ENCODE measurements around the gene TMOD2.

- TF ChIP-seq TAF1 (IDR thresholded peaks at IDR 0.05; ENCODE audit: low read depth, low read length) (no peak), CTCF (IDR thresholded peaks at IDR 0.05; ENCODE audit: control extremely low read depth in 1 of 3, insufficient read depth in 1 of 3, low read depth in 1 of 3, low read length in 3 of 3) (no peak), TCF12 (IDR thresholded peaks at IDR 0.05; ENCODE audit: low read depth, low read length) (no peak), HDAC6 (IDR thresholded peaks at IDR 0.05; ENCODE audit: low read depth, low read length) (no peak), SP1 (IDR thresholded peaks at IDR 0.05; ENCODE audit: low read depth, low read length) (no peak), EZH2 (IDR thresholded peaks at IDR 0.05; ENCODE audit: low read depth, low read length, severe bottlenecking) (no peak), JUN (IDR thresholded peaks at IDR 0.05; ENCODE audit: low read depth, low read length) (no peak), E2F6 (IDR thresholded peaks at IDR 0.05) (no peak), POLR2A (IDR thresholded peaks at IDR 0.05; ENCODE audit: control extremely low read depth in 1 of 2, low read depth in 2 of 2, low read length in 2 of 2) (no peak), RXRA (IDR thresholded peaks at IDR 0.05; ENCODE audit: insufficient read depth, low read depth, low read length) (no peak)
Observed at GRCh38 chr15:51732646-51733045, 18.8 kb upstream of the TMOD2 start.

Measured in H1 (cell line).